Activated CD4-positive, alpha-beta T cell treated with anti-CD3 and anti-CD28 coated beads for 36 hours (primary cell): ENCODE results near the gene FTH1. TPM values are rescaled to one million over a fixed set of nuclear protein-coding genes. Genes with fewer than 3 reads are reported as not detected.
A peak's percentile ranks its signal among the peaks of the same experiment; 100 is the strongest.

Experiments
- ATAC-seq: fragments of 200-7000 bp; cut with Tn5 transposase; one replicate; pipeline ENCODE4 v1.10.0; 2021; ENCODE audit warnings: mild to moderate bottlenecking, moderate library complexity
- CTCF ChIA-PET: fragments of 350-600 bp; sonication (Branson Sonifier 250); formaldehyde crosslinking; loops from one replicate; lab custom pipeline; 2021; ENCODE audit warnings: antibody characterized with exemption; lab: Charles Lee
- POLR2A ChIA-PET: fragments of 350-600 bp; sonication (Branson Sonifier 250); formaldehyde crosslinking; loops from one replicate; lab custom pipeline; 2021; ENCODE audit warnings: antibody characterized with exemption, inconsistent platforms; lab: Charles Lee
- DNase-seq: peaks from one replicate; pipeline ENCODE4 v3.0.0-alpha.2; 2020
- H3K27ac Mint-ChIP-seq: one replicate; pipeline ENCODE4 v1.8.0; 2021; ENCODE audit warnings: mixed read lengths
- H3K27me3 Mint-ChIP-seq: one replicate; pipeline ENCODE4 v1.8.0; 2021; ENCODE audit warnings: mixed read lengths
- H3K36me3 Mint-ChIP-seq: one replicate; pipeline ENCODE4 v1.8.0; 2021; ENCODE audit warnings: low read depth, mixed read lengths
- H3K4me1 Mint-ChIP-seq: one replicate; pipeline ENCODE4 v1.8.0; 2021; ENCODE audit warnings: mixed read lengths
- H3K4me3 Mint-ChIP-seq: one replicate; pipeline ENCODE4 v1.8.0; 2021; ENCODE audit warnings: mild to moderate bottlenecking, moderate library complexity, mixed read lengths
- H3K9me3 Mint-ChIP-seq: one replicate; pipeline ENCODE4 v1.8.0; 2021; ENCODE audit warnings: low read depth, mixed read lengths
- intact Hi-C, 2 experiments: fragments of 100-400 bp; cut with DNase I in 1 of 2; cut with micrococcal nuclease in 1 of 2; formaldehyde crosslinking; loops; one replicate each; pipeline versions ENCODE4 v1.14.2 to v1.15.1; 2022 to 2024; cut with DNase I, micrococcal nuclease
- total RNA-seq, 2 experiments: library from RNA; stranded (reverse); gene quantifications; one replicate each; pipeline ENCODE4 v1.2.3, GENCODE V29; 2021

The FTH1 gene
- total RNA-seq, 2 experiments from 2014 or later = 777 to 914 TPM

- H3K36me3 Mint-ChIP-seq = no peaks in the 10 kb centered on the region
- no peaks in the 10 kb centered on the region for H3K9me3 Mint-ChIP-seq
- H3K27ac Mint-ChIP-seq = no peak overlapping the region
- no peaks in the 10 kb centered on the region for H3K27me3 Mint-ChIP-seq
- H3K4me3 Mint-ChIP-seq = no peak overlapping the region
- no peak for DNase-seq
- H3K4me1 Mint-ChIP-seq = peaks cover 20% of the 10 kb centered on the region
- ChIA-PET POLR2A (no interaction called here), CTCF (interaction anchor here (0.6 to 1.1 kb wide), 3 partner anchors 11 to 107 kb away, joined by 3 read pairs; no protein-coding TSS in a partner anchor)
- ATAC-seq = no peak
- intact Hi-C loops = no loop called here
These were observed 9.5 kb upstream of the FTH1 start for GRCh38 chr11:61976813-61977475.

GRCh38 chr11:61976420-61976800 is 9.0 kb upstream of the FTH1 start:
- Mint-ChIP-seq H3K4me1 (peaks cover 25% of the 10 kb centered on the region), H3K4me3 (no peak overlapping the region), H3K36me3 (no peaks in the 10 kb centered on the region), H3K27ac (no peak overlapping the region), H3K27me3 (no peaks in the 10 kb centered on the region), H3K9me3 (no peaks in the 10 kb centered on the region)
- CTCF ChIA-PET = interaction anchor here (0.6 kb wide), 1 partner anchor 10 kb away, joined by 3 read pairs; no protein-coding TSS in a partner anchor
- DNase-seq = no peak
- POLR2A ChIA-PET = no interaction called here
- ATAC-seq = no peak
- intact Hi-C loops = no loop called here

GRCh38 chr11:61975638-61976419 is 8.4 kb upstream of the FTH1 start:
- H3K4me1 Mint-ChIP-seq = peaks cover 31% of the 10 kb centered on the region
- POLR2A ChIA-PET = no interaction called here
- DNase-seq (no peak), ATAC-seq (no peak)
- H3K4me3 Mint-ChIP-seq = no peak overlapping the region
- CTCF ChIA-PET = no interaction called here
- no peaks in the 10 kb centered on the region for H3K36me3 Mint-ChIP-seq
- no peaks in the 10 kb centered on the region for H3K27me3 Mint-ChIP-seq
- no peaks in the 10 kb centered on the region for H3K9me3 Mint-ChIP-seq
- intact Hi-C loops = no loop called here
- no peak overlapping the region for H3K27ac Mint-ChIP-seq

- H3K27me3 Mint-ChIP-seq = no peaks in the 10 kb centered on the region
- peaks cover 38% of the 10 kb centered on the region for H3K4me1 Mint-ChIP-seq
- ChIA-PET CTCF (interaction anchor here (0.8 kb wide), 1 partner anchor 27 kb away, joined by 3 read pairs; no protein-coding TSS in a partner anchor), POLR2A (no interaction called here)
- no peaks in the 10 kb centered on the region for H3K36me3 Mint-ChIP-seq
- intact Hi-C loops = loop anchor here (5.0 kb wide), 2 partner anchors 37 to 292 kb away; no protein-coding TSS in a partner anchor
- no peak overlapping the region for H3K4me3 Mint-ChIP-seq
- no peak for ATAC-seq
- no peaks in the 10 kb centered on the region for H3K9me3 Mint-ChIP-seq
- no peak for DNase-seq
- peak overlapping the region; percentile 7 for H3K27ac Mint-ChIP-seq
These were observed 7.6 kb upstream of the FTH1 start for GRCh38 chr11:61974766-61975631.

- Mint-ChIP-seq H3K27me3 (no peaks in the 10 kb centered on the region), H3K4me3 (no peak overlapping the region), H3K9me3 (no peaks in the 10 kb centered on the region), H3K27ac (peak overlapping the region; percentile 90), H3K36me3 (no peaks in the 10 kb centered on the region), H3K4me1 (peaks cover 50% of the 10 kb centered on the region)
- no peak for DNase-seq
- ChIA-PET CTCF (interaction anchor here (1.0 to 3.7 kb wide), 2 partner anchors 26 to 75 kb away, joined by 3 to 13 read pairs; no protein-coding TSS in a partner anchor), POLR2A (no interaction called here)
- no peak for ATAC-seq
- intact Hi-C loops = loop anchor here (5.0 kb wide), 2 partner anchors 39 to 294 kb away; no protein-coding TSS in a partner anchor
These were observed 6.2 kb upstream of the FTH1 start for GRCh38 chr11:61973476-61974162.

GRCh38 chr11:61972672-61973475 is 5.4 kb upstream of the FTH1 start:
- Mint-ChIP-seq H3K9me3 (no peaks in the 10 kb centered on the region), H3K4me1 (peaks cover 54% of the 10 kb centered on the region), H3K27ac (peak overlapping the region; percentile 90), H3K27me3 (no peaks in the 10 kb centered on the region), H3K36me3 (peaks cover 3% of the 10 kb centered on the region), H3K4me3 (peak overlapping the region; percentile 23)
- ChIA-PET CTCF (interaction anchor here (0.6 to 3.7 kb wide), 7 partner anchors 23 to 176 kb away, joined by 3 to 13 read pairs (median 4); no protein-coding TSS in a partner anchor), POLR2A (no interaction called here)
- DNase-seq (peak; percentile 33), ATAC-seq (peak; percentile 45)
- intact Hi-C loops = loop anchor here (1.0 to 5.0 kb wide), 3 partner anchors 39 to 294 kb away; no protein-coding TSS in a partner anchor

- Mint-ChIP-seq H3K27me3 (no peaks in the 10 kb centered on the region), H3K4me1 (peaks cover 54% of the 10 kb centered on the region), H3K27ac (peak overlapping the region; percentile 90), H3K9me3 (no peaks in the 10 kb centered on the region), H3K36me3 (peaks cover 3% of the 10 kb centered on the region), H3K4me3 (peak overlapping the region; percentile 23)
- ChIA-PET POLR2A (no interaction called here), CTCF (interaction anchor here (0.6 to 3.7 kb wide), 6 partner anchors 23 to 175 kb away, joined by 3 to 13 read pairs (median 4); no protein-coding TSS in a partner anchor)
- DNase-seq = no peak
- ATAC-seq = peak; percentile 0
- intact Hi-C loops = loop anchor here (1.0 to 5.0 kb wide), 3 partner anchors 40 to 295 kb away; no protein-coding TSS in a partner anchor
These were observed 4.8 kb upstream of the FTH1 start for GRCh38 chr11:61972112-61972671.

GRCh38 chr11:61971248-61972111 is 4.0 kb upstream of the FTH1 start:
- peaks cover 7% of the 10 kb centered on the region for H3K36me3 Mint-ChIP-seq
- ATAC-seq (no peak), DNase-seq (peak; percentile 79)
- no peak overlapping the region for H3K4me3 Mint-ChIP-seq
- CTCF ChIA-PET = interaction anchor here (0.7 to 3.7 kb wide), 4 partner anchors 12 to 110 kb away, joined by 3 to 13 read pairs (median 4); no protein-coding TSS in a partner anchor
- H3K4me1 Mint-ChIP-seq = peaks cover 54% of the 10 kb centered on the region
- H3K9me3 Mint-ChIP-seq = no peaks in the 10 kb centered on the region
- no peaks in the 10 kb centered on the region for H3K27me3 Mint-ChIP-seq
- peak overlapping the region; percentile 66 for H3K27ac Mint-ChIP-seq
- intact Hi-C loops = loop anchor here (1.0 to 5.0 kb wide), 3 partner anchors 41 to 296 kb away; no protein-coding TSS in a partner anchor
- POLR2A ChIA-PET = interaction anchor here (0.6 to 0.7 kb wide), 2 partner anchors 110 to 270 kb away, joined by 3 to 4 read pairs; no protein-coding TSS in a partner anchor
